Measurements from ENCODE around the gene TRIP4. TPM values are rescaled to one million over a fixed set of nuclear protein-coding genes. Genes with fewer than 3 reads are reported as not detected.

TRIP4 gene
- total and polyA plus RNA-seq, 5 donors from 2014 or later = 26.3 to 47.3 (median 38.2) TPM

DNA sequence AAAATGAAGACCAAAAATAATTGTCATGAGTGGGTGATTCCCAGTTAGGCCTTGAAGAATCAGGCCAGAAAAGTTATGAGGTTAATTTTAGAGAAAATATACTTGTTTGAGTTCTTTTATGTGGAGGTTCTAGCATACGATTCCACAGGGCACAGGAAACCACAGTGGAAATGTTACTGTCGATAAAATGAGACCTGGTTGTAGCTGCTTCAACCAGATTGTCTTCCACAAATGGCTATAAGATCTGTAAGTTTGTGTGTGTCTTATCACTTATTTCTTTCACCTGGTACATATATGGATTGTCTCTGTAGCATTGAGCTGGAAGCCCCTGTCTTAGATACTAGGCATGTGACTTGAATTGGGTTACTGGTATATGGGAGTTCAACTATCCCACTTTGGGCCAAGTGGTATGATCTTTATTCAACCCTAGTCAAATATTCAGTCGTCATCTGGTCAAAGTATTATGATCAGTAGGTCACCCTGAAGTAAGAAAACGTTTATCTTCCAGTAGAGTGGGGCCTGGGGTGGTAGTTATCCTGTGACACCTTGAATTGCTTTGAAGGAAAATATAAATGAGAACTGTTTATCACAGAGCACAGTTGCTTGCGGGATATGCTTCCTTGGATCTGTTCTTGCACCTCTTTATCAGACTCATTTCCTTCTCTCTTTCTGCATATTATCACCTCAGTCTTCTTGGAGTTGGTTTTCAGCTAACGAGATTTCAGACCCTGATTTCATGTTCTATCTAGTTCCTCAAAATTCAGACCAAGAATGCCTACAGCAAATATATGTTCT, 51.2 kb downstream of the TRIP4 start:
- Mint-ChIP-seq H3K36me3 (peaks cover 27% of the 10 kb centered on the region), H3K4me3 (no peak overlapping the region), H3K27ac (peak overlapping the region in 2 of 3 donors; percentile 28 to 41), H3K4me1 (peaks cover 11 to 41% (median 33%) of the 10 kb centered on the region in 4 donors), H3K27me3 (no peaks in the 10 kb centered on the region), H3K9me3 (no peaks in the 10 kb centered on the region)
- Histone ChIP-seq H3K4me1 (ENCODE audit: control insufficient read depth, insufficient read depth, low read length, poor library complexity, severe bottlenecking) (peaks cover 5% of the 10 kb centered on the region), H3K27me3 (ENCODE audit: control insufficient read depth, insufficient read depth, low read length) (no peaks in the 10 kb centered on the region), H3K27ac (ENCODE audit: insufficient read depth, low read length, poor library complexity, severe bottlenecking) (no peak overlapping the region), H3K36me3 (ENCODE audit: control insufficient read depth, insufficient read depth, low read length) (peaks cover 2% of the 10 kb centered on the region), H3K9me3 (ENCODE audit: control insufficient read depth in 2 of 2, low read length in 2 of 2) (no peaks in the 10 kb centered on the region), H3K4me3 (ENCODE audit: low read depth, low read length) (no peak overlapping the region)
- ATAC-seq (ENCODE audit: low read depth in 2 of 2) (no peak), DNase-seq (no peak)

DNA sequence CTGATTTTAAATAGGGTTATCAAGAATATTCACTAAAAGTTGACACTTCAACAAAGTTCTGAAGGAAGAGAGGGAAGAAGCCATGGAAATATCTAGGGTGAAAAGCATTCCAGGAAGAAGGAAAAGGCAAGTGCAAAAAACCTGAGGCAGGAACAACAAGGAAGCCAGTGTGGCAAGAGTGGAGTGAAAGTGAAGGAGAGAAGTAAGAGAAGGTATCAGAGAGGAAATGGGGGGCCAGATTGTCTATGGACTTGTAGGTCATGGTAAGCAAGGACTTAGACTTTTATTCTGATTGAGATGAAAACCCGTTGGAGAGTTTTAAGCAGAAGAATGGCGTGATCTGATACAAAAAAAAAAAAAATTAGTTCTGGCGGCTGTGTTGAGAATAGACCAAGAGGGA, 54.2 kb downstream of the TRIP4 start:
- Mint-ChIP-seq H3K27ac (peak overlapping the region in 1 of 3 donors; percentile 62), H3K27me3 (no peaks in the 10 kb centered on the region), H3K4me1 (peaks cover 5 to 47% (median 38%) of the 10 kb centered on the region in 4 donors), H3K36me3 (peaks cover 25% of the 10 kb centered on the region), H3K9me3 (no peaks in the 10 kb centered on the region), H3K4me3 (peak overlapping the region in 1 of 4 donors; percentile 84)
- Histone ChIP-seq H3K27ac (ENCODE audit: insufficient read depth, low read length, poor library complexity, severe bottlenecking) (no peak overlapping the region), H3K4me1 (ENCODE audit: control insufficient read depth, insufficient read depth, low read length, poor library complexity, severe bottlenecking) (peaks cover 5% of the 10 kb centered on the region), H3K36me3 (ENCODE audit: control insufficient read depth, insufficient read depth, low read length) (peaks cover 9% of the 10 kb centered on the region), H3K27me3 (ENCODE audit: control insufficient read depth, insufficient read depth, low read length) (no peaks in the 10 kb centered on the region), H3K4me3 (ENCODE audit: low read depth, low read length) (no peak overlapping the region), H3K9me3 (ENCODE audit: control insufficient read depth in 2 of 2, low read length in 2 of 2) (no peaks in the 10 kb centered on the region)
- no peak for ATAC-seq (ENCODE audit: low read depth in 2 of 2)
- no peak for DNase-seq

- Mint-ChIP-seq H3K27me3 (no peaks in the 10 kb centered on the region), H3K9me3 (no peaks in the 10 kb centered on the region), H3K36me3 (peaks cover 26% of the 10 kb centered on the region), H3K4me1 (peaks cover 5 to 46% (median 39%) of the 10 kb centered on the region in 4 donors), H3K4me3 (no peak overlapping the region), H3K27ac (peak overlapping the region in 2 of 3 donors; percentile 39 to 50)
- peaks cover 20% of the 10 kb centered on the region for H3K36me3 ChIP-seq (ENCODE audit: control insufficient read depth, insufficient read depth, low read length)
- H3K4me3 ChIP-seq (ENCODE audit: low read depth, low read length) = no peak overlapping the region
- ATAC-seq (ENCODE audit: low read depth in 2 of 2) = no peak
- no peaks in the 10 kb centered on the region for H3K9me3 ChIP-seq (ENCODE audit: control insufficient read depth in 2 of 2, low read length in 2 of 2)
- H3K27me3 ChIP-seq (ENCODE audit: control insufficient read depth, insufficient read depth, low read length) = no peaks in the 10 kb centered on the region
- no peak overlapping the region for H3K27ac ChIP-seq (ENCODE audit: insufficient read depth, low read length, poor library complexity, severe bottlenecking)
- H3K4me1 ChIP-seq (ENCODE audit: control insufficient read depth, insufficient read depth, low read length, poor library complexity, severe bottlenecking) = peaks cover 5% of the 10 kb centered on the region
- DNase-seq = no peak
Observed at GRCh38 chr15:64443016-64443415, 55.4 kb downstream of the TRIP4 start.

DNA sequence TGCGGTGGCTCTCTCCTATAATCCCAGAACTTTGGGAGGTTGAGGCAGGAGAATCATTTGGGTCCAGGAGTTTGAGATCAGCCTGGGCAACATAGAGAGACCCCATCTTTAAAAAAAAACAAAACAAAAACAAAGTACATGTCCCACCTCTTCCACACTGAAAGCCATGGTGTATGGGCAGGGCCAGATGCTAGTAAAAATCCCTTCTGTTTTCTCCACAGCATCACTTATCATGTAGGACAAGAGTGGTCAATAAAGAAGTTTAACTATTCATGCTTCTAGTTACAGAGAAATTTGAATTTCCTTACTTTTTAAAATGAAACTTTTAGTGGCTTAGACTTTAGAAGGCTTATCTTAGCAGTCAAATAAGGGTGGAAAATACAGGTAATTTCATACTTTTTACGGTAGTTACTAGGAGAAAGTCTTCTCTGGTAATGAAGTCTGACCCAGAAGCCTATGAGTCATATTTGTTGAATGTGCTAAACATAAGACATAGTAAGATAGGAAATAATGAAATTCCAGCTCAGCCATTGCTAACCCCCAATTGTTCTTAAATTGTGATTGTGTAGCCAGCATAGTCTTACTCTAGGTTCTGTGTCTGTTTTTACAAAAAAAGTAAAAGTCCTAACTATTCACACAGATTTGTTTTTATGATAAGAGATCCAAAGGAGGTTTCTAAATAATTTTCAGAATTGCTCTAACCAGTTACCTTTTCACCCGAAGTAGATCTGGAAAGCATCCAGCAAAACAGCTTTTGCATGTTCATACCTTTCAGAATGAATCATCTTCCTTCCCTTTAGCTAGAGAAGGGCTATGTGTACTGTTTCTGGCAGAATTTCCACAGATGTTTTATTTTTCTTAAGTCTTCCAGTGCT, 56.3 kb downstream of the TRIP4 start:
- Mint-ChIP-seq H3K4me3 (no peak overlapping the region), H3K27ac (peak overlapping the region; percentile 39 to 50 (median 48)), H3K27me3 (no peaks in the 10 kb centered on the region), H3K36me3 (peaks cover 27% of the 10 kb centered on the region), H3K9me3 (no peaks in the 10 kb centered on the region), H3K4me1 (peaks cover 5 to 41% (median 34%) of the 10 kb centered on the region in 4 donors)
- Histone ChIP-seq H3K27me3 (ENCODE audit: control insufficient read depth, insufficient read depth, low read length) (no peaks in the 10 kb centered on the region), H3K4me1 (ENCODE audit: control insufficient read depth, insufficient read depth, low read length, poor library complexity, severe bottlenecking) (peaks cover 5% of the 10 kb centered on the region), H3K4me3 (ENCODE audit: low read depth, low read length) (no peak overlapping the region), H3K36me3 (ENCODE audit: control insufficient read depth, insufficient read depth, low read length) (peaks cover 27% of the 10 kb centered on the region), H3K27ac (ENCODE audit: insufficient read depth, low read length, poor library complexity, severe bottlenecking) (no peak overlapping the region), H3K9me3 (ENCODE audit: control insufficient read depth in 2 of 2, low read length in 2 of 2) (no peaks in the 10 kb centered on the region)
- ATAC-seq (ENCODE audit: low read depth in 2 of 2) (peak; percentile 53 to 65), DNase-seq (peak in 1 of 3 donors; percentile 46)

DNA sequence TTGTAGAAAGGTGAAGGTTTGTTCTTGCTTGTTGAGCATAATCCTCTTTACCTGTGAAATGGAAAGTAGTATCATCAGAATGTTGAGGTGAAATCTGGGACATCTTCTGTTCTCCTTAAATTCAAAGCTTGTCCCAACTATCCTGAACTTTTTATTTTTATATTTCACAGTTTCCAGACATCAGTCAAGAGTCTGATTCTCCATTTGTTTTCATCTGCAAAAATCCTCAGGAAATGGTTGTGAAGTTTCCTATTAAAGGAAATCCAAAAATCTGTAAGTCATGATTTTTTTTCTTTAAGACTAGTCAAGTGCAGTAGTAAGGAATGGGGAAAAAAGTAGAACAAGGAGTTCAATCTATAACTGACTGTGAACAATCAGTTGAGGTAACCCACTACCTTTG, 57.2 kb downstream of the TRIP4 start:
- peaks cover 28% of the 10 kb centered on the region for H3K36me3 ChIP-seq (ENCODE audit: control insufficient read depth, insufficient read depth, low read length)
- H3K4me3 ChIP-seq (ENCODE audit: low read depth, low read length) = no peak overlapping the region
- DNase-seq (no peak), ATAC-seq (ENCODE audit: low read depth in 2 of 2) (no peak)
- no peaks in the 10 kb centered on the region for H3K27me3 Mint-ChIP-seq
- peaks cover 9 to 38% (median 33%) of the 10 kb centered on the region in 4 donors for H3K4me1 Mint-ChIP-seq
- peaks cover 26% of the 10 kb centered on the region for H3K36me3 Mint-ChIP-seq
- peak overlapping the region in 2 of 3 donors; percentile 35 to 50 for H3K27ac Mint-ChIP-seq
- no peak overlapping the region for H3K4me3 Mint-ChIP-seq
- H3K4me1 ChIP-seq (ENCODE audit: control insufficient read depth, insufficient read depth, low read length, poor library complexity, severe bottlenecking) = peaks cover 5% of the 10 kb centered on the region
- no peaks in the 10 kb centered on the region for H3K9me3 Mint-ChIP-seq
- no peak overlapping the region for H3K27ac ChIP-seq (ENCODE audit: insufficient read depth, low read length, poor library complexity, severe bottlenecking)
- H3K9me3 ChIP-seq (ENCODE audit: control insufficient read depth in 2 of 2, low read length in 2 of 2) = no peaks in the 10 kb centered on the region
- H3K27me3 ChIP-seq (ENCODE audit: control insufficient read depth, insufficient read depth, low read length) = no peaks in the 10 kb centered on the region

GRCh38 chr15:64447536-64448315, 60.1 kb downstream of the TRIP4 start:
- no peaks in the 10 kb centered on the region for H3K27me3 ChIP-seq (ENCODE audit: control insufficient read depth, insufficient read depth, low read length)
- H3K9me3 ChIP-seq (ENCODE audit: control insufficient read depth in 2 of 2, low read length in 2 of 2) = no peaks in the 10 kb centered on the region
- Mint-ChIP-seq H3K4me1 (peaks cover 5 to 32% (median 27%) of the 10 kb centered on the region in 4 donors), H3K27ac (peak overlapping the region in 2 of 3 donors; percentile 78 to 91), H3K36me3 (peaks cover 20% of the 10 kb centered on the region), H3K4me3 (peak overlapping the region in 1 of 4 donors; percentile 4), H3K27me3 (no peaks in the 10 kb centered on the region), H3K9me3 (no peaks in the 10 kb centered on the region)
- peaks cover 5% of the 10 kb centered on the region for H3K4me1 ChIP-seq (ENCODE audit: control insufficient read depth, insufficient read depth, low read length, poor library complexity, severe bottlenecking)
- H3K27ac ChIP-seq (ENCODE audit: insufficient read depth, low read length, poor library complexity, severe bottlenecking) = no peak overlapping the region
- H3K4me3 ChIP-seq (ENCODE audit: low read depth, low read length) = no peak overlapping the region
- no peak for ATAC-seq (ENCODE audit: low read depth in 2 of 2)
- DNase-seq = no peak
- peaks cover 34% of the 10 kb centered on the region for H3K36me3 ChIP-seq (ENCODE audit: control insufficient read depth, insufficient read depth, low read length)

DNA sequence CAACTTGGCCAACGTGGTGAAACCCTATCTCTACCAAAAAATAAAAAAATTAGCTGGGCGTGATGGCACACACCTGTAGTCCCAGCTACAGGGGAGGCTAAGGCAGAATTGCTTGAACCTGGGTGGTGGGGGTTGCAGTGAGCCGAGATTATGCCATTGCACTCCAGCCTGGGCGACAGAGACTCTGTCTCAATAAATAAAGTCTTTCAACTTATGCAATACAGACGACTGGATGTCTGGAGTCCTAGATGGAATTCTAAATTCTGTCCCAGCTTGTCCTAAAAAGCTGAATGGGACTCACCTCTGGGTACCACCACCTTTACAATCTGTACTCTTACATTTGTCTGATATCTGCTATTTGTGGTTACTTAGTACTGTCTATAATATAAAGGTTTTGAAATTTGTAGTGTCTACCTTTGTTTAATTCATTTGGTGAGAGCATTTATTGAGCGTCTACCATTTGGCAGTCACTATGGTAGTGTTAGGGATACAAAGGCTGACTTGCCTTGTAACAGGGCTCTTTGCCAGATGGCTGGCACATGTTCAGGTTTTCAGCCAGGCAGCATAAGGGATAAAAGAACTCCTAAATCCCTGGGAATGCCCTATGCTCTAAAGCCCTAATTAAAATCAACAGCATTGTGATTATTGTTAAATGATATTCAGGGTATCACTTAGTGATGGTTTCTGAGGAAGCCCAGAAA, 65.5 kb downstream of the TRIP4 start:
- Histone ChIP-seq H3K9me3 (ENCODE audit: control insufficient read depth in 2 of 2, low read length in 2 of 2) (no peaks in the 10 kb centered on the region), H3K27ac (ENCODE audit: insufficient read depth, low read length, poor library complexity, severe bottlenecking) (no peak overlapping the region), H3K4me1 (ENCODE audit: control insufficient read depth, insufficient read depth, low read length, poor library complexity, severe bottlenecking) (no peaks in the 10 kb centered on the region), H3K4me3 (ENCODE audit: low read depth, low read length) (no peak overlapping the region), H3K36me3 (ENCODE audit: control insufficient read depth, insufficient read depth, low read length) (peaks cover 34% of the 10 kb centered on the region), H3K27me3 (ENCODE audit: control insufficient read depth, insufficient read depth, low read length) (no peaks in the 10 kb centered on the region)
- Mint-ChIP-seq H3K4me1 (peaks cover 5 to 21% (median 10%) of the 10 kb centered on the region in 4 donors), H3K9me3 (no peaks in the 10 kb centered on the region), H3K36me3 (peaks cover 9% of the 10 kb centered on the region), H3K27me3 (no peaks in the 10 kb centered on the region), H3K4me3 (peak overlapping the region in 1 of 4 donors; percentile 49), H3K27ac (peak overlapping the region in 2 of 3 donors; percentile 42 to 63)
- DNase-seq (no peak), ATAC-seq (ENCODE audit: low read depth in 2 of 2) (no peak)
